Nucleus accumbens (tissue), 56 donors: Measurements from ENCODE around the gene PPARGC1A.

ENCODE experiments used
- DNase-seq, 56 donors: peaks; one replicate each; lab custom pipeline; 2025; lab: John Stamatoyannopoulos, UW

PPARGC1A gene

GRCh38 chr4:23851464-23851863, 38.4 kb downstream of the PPARGC1A start:
- DNase-seq = no peak

- no peak for DNase-seq
Observed at GRCh38 chr4:23847158-23847557, 42.7 kb downstream of the PPARGC1A start.

- no peak for DNase-seq
Observed at GRCh38 chr4:23844961-23845360, 44.9 kb downstream of the PPARGC1A start.

GRCh38 chr4:23839279-23839678, 50.6 kb downstream of the PPARGC1A start:
- no peak for DNase-seq

GRCh38 chr4:23838607-23839006, 51.2 kb downstream of the PPARGC1A start:
- no peak for DNase-seq

GRCh38 chr4:23838131-23838530, 51.7 kb downstream of the PPARGC1A start:
- DNase-seq = no peak

GRCh38 chr4:23837371-23837770, 52.5 kb downstream of the PPARGC1A start:
- no peak for DNase-seq

GRCh38 chr4:23835774-23836478, 53.9 kb downstream of the PPARGC1A start:
- no peak for DNase-seq

GRCh38 chr4:23828779-23829178, 61.1 kb downstream of the PPARGC1A start:
- DNase-seq = no peak

GRCh38 chr4:23828020-23828715, 61.7 kb downstream of the PPARGC1A start:
- DNase-seq = no peak

- no peak for DNase-seq
Observed at GRCh38 chr4:23822181-23822580, 67.7 kb downstream of the PPARGC1A start.

GRCh38 chr4:23819041-23819511, 70.8 kb downstream of the PPARGC1A start:
- peak in 1 of 56 donors; percentile 1 for DNase-seq

GRCh38 chr4:23818097-23818885, 71.6 kb downstream of the PPARGC1A start:
- no peak for DNase-seq

- DNase-seq = no peak
Observed at GRCh38 chr4:23814996-23815660, 74.7 kb downstream of the PPARGC1A start.

- no peak for DNase-seq
Observed at GRCh38 chr4:23814587-23814986, 75.3 kb downstream of the PPARGC1A start.

- DNase-seq = no peak
Observed at GRCh38 chr4:23811161-23811560, 78.7 kb downstream of the PPARGC1A start.

- DNase-seq = no peak
Observed at GRCh38 chr4:23805450-23805851, 84.4 kb downstream of the PPARGC1A start.

- no peak for DNase-seq
Observed at GRCh38 chr4:23789762-23790161, 100.1 kb downstream of the PPARGC1A start.

GRCh38 chr4:23788460-23788859, 101.4 kb downstream of the PPARGC1A start:
- DNase-seq = no peak

GRCh38 chr4:23788027-23788426, 101.8 kb downstream of the PPARGC1A start:
- DNase-seq = no peak
